Measurements from ENCODE around the gene AGTRAP. TPM values are rescaled to one million over a fixed set of nuclear protein-coding genes. Genes with fewer than 3 reads are reported as not detected.

Gene AGTRAP
- total RNA-seq, 1 donor from 2014 or later, result 76.7 TPM

GRCh38 chr1:11784256-11784992 is 48.5 kb downstream of the AGTRAP start:
- H3K27me3 ChIP-seq (ENCODE audit: control insufficient read depth, insufficient read depth, low read length), result no peaks in the 10 kb centered on the region
- TF ChIP-seq CTCF (IDR thresholded peaks at IDR 0.05; ENCODE audit: insufficient read depth, low read length, poor library complexity, severe bottlenecking), result no peak
- H3K36me3 ChIP-seq (ENCODE audit: control insufficient read depth, insufficient read depth, low read length), result peaks cover 1% of the 10 kb centered on the region
- no peak overlapping the region for H3K4me3 ChIP-seq (ENCODE audit: low read depth, low read length)
- no peak for DNase-seq (ENCODE audit: low read depth)

- no peak overlapping the region for H3K4me3 ChIP-seq (ENCODE audit: low read depth, low read length)
- no peak for DNase-seq (ENCODE audit: low read depth)
- peak; percentile 93 for TF ChIP-seq CTCF (IDR thresholded peaks at IDR 0.05; ENCODE audit: insufficient read depth, low read length, poor library complexity, severe bottlenecking)
- H3K27me3 ChIP-seq (ENCODE audit: control insufficient read depth, insufficient read depth, low read length), result no peaks in the 10 kb centered on the region
- peaks cover 1% of the 10 kb centered on the region for H3K36me3 ChIP-seq (ENCODE audit: control insufficient read depth, insufficient read depth, low read length)
These were observed 49.2 kb downstream of the AGTRAP start for GRCh38 chr1:11784993-11785769.

GRCh38 chr1:11786168-11786567 is 50.2 kb downstream of the AGTRAP start:
- no peak for DNase-seq (ENCODE audit: low read depth)
- H3K36me3 ChIP-seq (ENCODE audit: control insufficient read depth, insufficient read depth, low read length), result peaks cover 1% of the 10 kb centered on the region
- H3K27me3 ChIP-seq (ENCODE audit: control insufficient read depth, insufficient read depth, low read length), result no peaks in the 10 kb centered on the region
- H3K4me3 ChIP-seq (ENCODE audit: low read depth, low read length), result no peak overlapping the region
- no peak for TF ChIP-seq CTCF (IDR thresholded peaks at IDR 0.05; ENCODE audit: insufficient read depth, low read length, poor library complexity, severe bottlenecking)

- no peak for TF ChIP-seq CTCF (IDR thresholded peaks at IDR 0.05; ENCODE audit: insufficient read depth, low read length, poor library complexity, severe bottlenecking)
- Histone ChIP-seq H3K4me3 (ENCODE audit: low read depth, low read length) (no peak overlapping the region), H3K36me3 (ENCODE audit: control insufficient read depth, insufficient read depth, low read length) (peaks cover 1% of the 10 kb centered on the region), H3K27me3 (ENCODE audit: control insufficient read depth, insufficient read depth, low read length) (no peaks in the 10 kb centered on the region)
- DNase-seq (ENCODE audit: low read depth), result no peak
These were observed 51.4 kb downstream of the AGTRAP start for GRCh38 chr1:11787251-11787803.

GRCh38 chr1:11787804-11788436 is 52.0 kb downstream of the AGTRAP start:
- no peak overlapping the region for H3K4me3 ChIP-seq (ENCODE audit: low read depth, low read length)
- no peak for DNase-seq (ENCODE audit: low read depth)
- H3K27me3 ChIP-seq (ENCODE audit: control insufficient read depth, insufficient read depth, low read length), result no peaks in the 10 kb centered on the region
- no peak for TF ChIP-seq CTCF (IDR thresholded peaks at IDR 0.05; ENCODE audit: insufficient read depth, low read length, poor library complexity, severe bottlenecking)
- peaks cover 1% of the 10 kb centered on the region for H3K36me3 ChIP-seq (ENCODE audit: control insufficient read depth, insufficient read depth, low read length)
